Left kidney (tissue), 2 donors: ENCODE measurements around the gene SLC22A5. TPM values are rescaled to one million over a fixed set of nuclear protein-coding genes. Genes with fewer than 3 reads are reported as not detected.
"Not testable (repeated sequence)": the region's sequence is repeated elsewhere in the genome, so short reads cannot be mapped to it uniquely, and the experiment has no call there.

ENCODE experiments used
- DNase-seq: peaks from one replicate; pipeline ENCODE4 v3.0.0-alpha.2; 2013
- polyA plus RNA-seq: library from polyadenylated mRNA; unstranded; fragments of 120-200 nt; gene quantifications from one replicate; pipeline ENCODE4 v1.2.1, GENCODE V29; 2013; ENCODE audit not compliant: insufficient read length

SLC22A5 gene
- polyA plus RNA-seq, 1 donor, result 65.8 TPM

- DNase-seq, result peak; percentile 77
Measured at GRCh38 chr5:132410451-132411303, 41.2 kb downstream of the SLC22A5 start.

DNA sequence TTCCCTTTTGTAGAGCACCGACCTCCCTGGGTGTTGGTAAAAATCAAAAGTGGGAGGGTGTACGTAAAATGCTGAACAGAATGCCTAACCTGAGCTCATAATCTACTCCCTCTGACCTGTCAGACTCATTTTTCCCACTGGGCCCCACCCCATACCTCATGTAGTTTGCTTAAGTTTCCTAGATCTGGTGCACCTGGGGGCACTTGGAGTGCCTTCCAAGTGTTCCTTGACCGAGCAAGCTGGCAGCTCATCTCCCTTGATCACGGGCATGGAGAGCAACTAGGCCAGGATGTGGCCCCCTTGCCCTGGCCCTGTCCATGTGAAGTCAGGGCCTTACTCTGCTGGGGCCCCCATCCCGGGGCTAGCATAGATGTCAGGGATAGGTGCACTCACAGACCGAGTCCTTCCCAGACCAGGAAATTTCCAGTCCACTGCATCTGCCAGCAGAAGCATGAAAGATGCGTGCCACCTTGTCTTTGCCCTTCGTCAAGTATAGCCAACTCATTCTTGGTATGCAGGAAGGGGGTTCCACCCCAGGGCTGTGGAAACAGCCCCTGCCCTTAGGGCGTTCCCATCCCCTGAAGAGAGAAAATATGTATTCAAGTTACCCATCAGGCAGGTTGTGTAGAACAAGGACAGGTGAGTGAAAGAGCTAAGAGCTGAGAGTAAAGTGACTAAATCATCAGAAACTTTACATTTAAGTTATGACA is 41.9 kb downstream of the SLC22A5 start:
- no peak for DNase-seq

GRCh38 chr5:132413567-132413966 is 44.1 kb downstream of the SLC22A5 start:
- no peak for DNase-seq

GRCh38 chr5:132414634-132415378 is 45.3 kb downstream of the SLC22A5 start:
- DNase-seq, result no peak

DNA sequence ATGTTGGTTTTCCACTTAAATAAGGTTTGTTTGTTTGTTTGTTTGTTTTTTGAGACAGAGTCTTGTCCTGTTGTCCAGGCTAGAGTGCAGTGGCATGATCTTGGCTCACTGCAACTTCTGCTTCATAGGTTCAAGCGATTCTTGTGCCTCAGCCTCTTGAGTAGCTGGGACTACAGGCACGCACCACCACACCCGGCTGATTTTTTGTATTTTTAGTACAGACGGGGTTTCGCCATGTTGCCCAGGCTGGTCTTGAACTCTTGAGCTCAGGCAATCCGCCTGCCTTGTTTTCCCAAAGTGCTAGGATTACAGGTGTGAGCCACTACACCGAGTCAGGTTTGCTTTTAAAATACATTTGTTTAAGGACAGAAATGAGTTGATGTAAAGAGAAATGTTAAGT is 46.0 kb downstream of the SLC22A5 start:
- not testable (repeated sequence) for DNase-seq

DNA sequence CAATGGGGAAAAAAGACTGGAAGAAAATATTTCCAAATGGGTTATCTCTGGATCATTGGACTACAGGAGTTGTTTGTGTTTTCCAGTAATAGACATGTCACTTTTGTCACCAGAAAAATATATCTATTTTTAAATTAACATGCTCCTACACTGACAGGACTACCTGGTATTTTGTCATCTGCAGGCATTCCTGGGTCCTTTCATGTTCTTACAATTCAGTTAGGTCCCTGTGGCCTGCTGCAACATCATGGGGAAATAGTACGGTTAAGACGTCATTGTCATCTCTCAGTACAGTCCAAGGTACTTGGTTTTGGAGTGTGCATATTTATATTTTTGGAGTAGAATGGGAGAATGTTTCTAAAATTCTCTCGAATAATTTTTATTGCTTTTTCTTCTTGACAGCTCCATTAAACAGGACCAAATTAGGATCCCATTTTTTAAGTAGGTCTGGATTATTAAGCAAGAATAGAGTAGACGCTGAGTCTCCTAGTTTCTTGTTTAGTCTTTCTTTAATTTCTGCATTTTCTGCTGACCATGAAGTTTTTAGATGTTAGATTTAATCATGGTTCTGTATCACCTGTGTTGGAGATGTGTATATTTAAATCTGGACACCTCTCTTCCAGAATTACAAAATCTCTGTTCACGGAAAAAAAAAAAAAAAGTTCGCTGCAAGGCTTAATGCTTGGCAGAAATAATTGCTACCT is 46.9 kb downstream of the SLC22A5 start:
- DNase-seq, result no peak

- DNase-seq, result no peak
Measured at GRCh38 chr5:132417010-132417439, 47.5 kb downstream of the SLC22A5 start.

DNA sequence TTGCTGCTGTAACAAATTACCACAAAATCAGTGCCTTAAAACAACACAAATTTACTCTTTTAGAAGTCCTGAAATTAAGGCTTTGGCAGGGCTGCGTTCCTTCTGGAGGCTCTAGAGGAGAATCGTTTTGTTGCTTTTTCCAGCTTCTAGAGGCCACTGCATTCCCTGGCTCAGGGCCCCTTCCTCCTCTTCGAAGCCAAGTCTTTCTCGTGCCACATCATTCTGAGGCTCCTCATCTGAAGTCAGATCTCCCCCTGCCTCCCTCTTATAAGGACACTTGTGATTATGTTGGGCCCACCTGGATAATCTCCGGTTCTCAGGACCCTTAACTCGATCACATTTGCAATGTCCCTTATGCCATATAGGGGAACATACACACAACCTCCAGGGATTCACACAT is 48.0 kb downstream of the SLC22A5 start:
- DNase-seq, result no peak

DNA sequence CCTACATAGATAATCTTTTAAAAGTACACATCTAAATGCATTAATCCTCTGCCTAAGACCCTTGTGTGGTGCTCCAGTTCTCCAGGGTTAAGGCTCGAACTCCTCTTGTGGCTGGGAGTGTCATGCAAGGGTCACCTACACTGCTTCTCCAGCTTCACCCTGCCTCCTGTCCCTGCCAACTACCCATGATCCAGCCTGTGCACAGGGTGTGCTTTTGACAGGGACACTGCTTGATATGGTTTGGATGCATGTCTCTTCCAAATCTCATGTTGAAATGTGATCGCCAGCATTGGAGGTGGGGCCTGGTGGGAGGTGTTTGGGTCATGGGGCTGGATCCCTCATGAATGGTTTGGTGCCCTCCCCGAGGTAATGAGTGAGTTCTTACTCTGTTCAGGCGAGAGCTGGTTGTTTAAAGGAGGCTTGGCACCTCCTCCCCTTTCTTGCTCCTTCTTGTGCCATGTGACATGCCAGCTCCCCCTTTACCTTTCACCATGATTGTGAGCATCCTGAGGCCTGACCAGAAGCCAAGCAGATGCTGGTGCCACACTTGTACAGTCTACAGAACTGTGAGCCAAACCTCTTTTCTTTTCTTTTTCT is 48.5 kb downstream of the SLC22A5 start:
- DNase-seq, result no peak

DNA sequence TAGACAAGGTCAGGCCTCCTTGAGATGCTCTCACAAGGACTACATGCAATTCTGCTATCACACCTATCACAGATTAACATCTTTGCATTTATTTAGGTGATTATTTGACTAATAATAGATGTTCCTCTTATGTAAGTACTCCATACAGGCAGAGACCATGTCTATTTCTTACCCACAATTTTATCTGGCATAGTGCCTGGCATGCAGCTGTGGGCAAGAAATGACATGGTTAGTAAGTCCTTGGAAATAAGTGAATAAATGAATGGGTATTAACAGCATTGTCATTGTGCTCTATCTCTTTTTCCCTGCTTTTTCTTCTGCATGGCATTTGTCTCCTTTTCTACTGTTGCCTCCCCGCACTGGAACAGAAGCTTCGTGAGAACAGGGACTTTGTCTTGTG is 49.4 kb downstream of the SLC22A5 start:
- no peak for DNase-seq

DNA sequence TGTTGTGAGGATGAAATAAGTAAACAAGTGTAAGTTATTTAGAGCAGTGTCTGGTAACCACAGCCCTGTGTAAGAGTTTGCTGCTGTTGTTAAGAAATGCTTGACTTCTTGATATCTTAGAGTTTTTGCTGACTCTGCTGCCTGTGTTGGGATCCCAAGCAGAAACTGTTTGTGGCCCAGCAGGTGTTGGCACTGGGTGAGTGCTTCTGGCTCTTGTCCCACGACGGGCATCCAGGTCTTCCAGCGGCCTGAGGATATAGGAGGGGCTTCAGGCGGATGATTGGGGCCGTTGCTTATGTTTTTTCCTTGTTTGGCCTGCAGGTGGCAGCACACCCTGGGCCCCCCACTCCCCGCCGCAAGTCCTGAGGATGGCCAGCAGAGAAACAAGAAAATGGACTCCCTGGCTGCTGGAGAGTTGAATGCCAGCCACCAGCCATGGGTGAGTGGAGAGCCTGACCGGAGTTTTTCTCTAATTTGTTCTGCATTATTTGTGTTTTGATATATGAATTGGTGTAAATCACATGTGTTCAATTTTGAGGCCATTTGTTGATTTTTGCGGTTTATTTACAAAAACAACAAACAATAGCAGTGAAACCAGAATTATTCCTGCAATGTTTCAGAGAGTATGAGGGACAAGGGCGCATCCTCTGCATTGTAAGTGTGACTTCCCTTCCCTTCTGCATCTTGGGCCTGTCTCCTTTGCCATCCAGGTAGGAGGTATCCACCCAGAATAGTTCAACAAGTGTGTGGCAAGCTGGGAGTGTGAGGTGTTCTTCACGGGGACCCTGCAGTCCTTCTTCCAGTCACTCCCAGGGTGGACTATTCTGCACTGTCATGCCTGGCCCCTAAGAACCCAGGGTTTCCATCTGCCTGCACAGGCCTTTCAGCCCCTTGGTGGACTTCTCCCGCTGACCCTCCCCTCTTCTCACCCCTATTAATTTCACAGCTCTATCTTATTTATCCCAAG is 50.3 kb downstream of the SLC22A5 start:
- peak; percentile 81 for DNase-seq

DNA sequence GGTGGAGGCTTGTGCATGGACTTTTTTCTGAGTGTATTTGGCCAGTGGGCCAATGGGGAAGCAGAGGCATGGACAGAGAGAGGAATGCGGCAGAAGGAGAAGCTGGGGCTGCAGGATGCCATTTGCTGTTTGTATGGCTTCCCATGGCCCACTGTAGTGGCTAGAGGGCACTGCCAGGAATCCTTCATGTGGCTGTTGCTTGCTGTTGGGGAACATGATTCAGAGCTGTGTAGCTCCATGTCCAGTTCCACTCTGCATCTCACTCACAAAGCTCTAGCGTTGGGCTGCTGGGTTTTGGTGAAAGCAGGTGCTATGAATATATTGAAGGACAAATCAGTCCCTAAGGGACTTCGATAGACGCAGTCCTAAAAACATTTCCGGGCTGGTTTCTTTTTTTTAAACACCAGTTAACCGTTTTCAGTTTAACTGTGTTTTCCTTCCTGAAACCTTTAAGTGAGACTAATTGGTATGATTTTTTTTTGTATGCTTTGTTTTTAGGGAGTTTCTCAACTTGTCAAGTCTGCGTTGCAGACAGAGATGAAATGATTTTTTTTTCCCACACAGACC is 51.3 kb downstream of the SLC22A5 start:
- no peak for DNase-seq

- no peak for DNase-seq
Measured at GRCh38 chr5:132421462-132421861, 52.0 kb downstream of the SLC22A5 start.

- DNase-seq, result no peak
Measured at GRCh38 chr5:132422720-132423437, 53.4 kb downstream of the SLC22A5 start.

DNA sequence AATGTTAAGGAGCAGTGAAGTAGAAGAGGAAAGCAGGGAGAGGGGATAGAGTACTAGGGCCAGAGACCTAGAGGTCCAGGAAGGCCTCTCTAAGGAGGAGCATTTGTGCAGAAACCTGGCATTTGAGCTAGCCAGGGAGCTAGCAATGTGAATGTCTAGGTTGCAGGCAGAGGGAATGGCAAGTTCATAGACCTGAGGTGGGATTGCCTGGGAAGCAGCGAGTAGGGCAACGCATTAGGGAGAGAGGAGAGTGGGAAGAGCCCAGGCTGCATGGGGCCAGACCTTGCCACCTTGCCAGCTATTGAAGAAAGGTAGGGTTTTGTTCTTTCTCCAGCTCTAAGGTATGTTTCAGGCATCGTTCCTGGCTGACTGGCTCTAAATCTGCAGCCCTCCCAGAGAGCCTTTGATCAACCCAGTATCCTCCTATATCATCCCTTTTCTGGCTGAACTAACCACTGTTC is 54.0 kb downstream of the SLC22A5 start:
- no peak for DNase-seq

- DNase-seq, result no peak
Measured at GRCh38 chr5:132424167-132424880, 54.8 kb downstream of the SLC22A5 start.

DNA sequence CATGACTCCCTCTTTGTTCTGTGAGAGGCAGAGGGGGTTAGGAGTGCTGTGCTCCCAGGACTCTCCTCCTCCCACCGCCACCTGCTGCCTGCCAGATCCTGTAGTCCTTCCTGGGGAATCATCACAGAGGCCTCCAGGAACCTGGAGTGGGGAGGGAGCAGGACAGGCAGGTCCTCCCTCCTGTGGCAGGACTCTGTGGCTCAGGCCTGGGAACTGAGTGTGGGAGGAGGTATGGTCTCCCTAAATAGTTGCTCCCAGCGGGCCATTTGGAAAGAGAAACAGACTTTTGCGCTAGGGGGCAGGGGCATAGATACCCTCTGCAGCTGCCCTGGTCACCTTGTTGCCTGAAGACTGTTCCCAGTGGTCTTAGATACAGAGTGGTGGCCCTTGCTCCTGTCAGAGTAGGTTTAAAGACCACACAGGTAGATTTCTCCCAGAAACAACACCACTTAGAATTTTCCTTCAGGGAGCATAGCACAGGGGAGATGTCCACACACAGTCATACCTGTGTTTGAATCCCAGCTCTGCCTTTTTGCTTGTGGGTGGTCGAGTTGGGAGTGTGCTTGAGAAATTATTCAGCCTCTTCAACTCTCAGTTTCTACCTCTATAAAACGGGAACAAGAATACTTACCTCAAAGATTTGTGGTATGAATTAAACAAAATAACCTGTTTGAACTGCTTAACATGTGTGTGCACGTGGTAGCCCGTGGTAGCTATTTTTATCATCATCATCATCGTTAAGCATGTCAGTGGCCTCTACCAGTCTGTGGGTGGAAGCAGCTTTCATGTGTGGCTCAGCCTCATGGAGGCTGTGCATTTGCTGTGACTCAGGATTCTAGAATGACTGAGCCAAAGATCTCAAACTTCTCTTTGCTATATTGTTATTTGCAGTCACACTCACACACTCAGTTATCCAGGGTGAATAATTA is 55.8 kb downstream of the SLC22A5 start:
- no peak for DNase-seq
